DOHH2 (cell line): ENCODE results near the gene B3GNT9.

ENCODE experiments used
- H3F3A ChIP-seq: fragments of 200-600 bp; sonication (generic), shearing (Covaris generic); 2 replicates; pipeline ENCODE4 v1.6.0; 2016; ENCODE audit warnings: antibody characterized with exemption, mild to moderate bottlenecking; ENCODE audit not compliant: control insufficient read depth, insufficient read depth
- H3K27ac ChIP-seq: fragments of 200-600 bp; sonication (generic); 2 replicates; pipeline ENCODE4 v1.5.1; 2014; ENCODE audit warnings: low read depth, mild to moderate bottlenecking, low read length, moderate library complexity
- H3K27me3 ChIP-seq: fragments of 200-600 bp; sonication (generic); 2 replicates; pipeline ENCODE4 v1.6.1; 2014; ENCODE audit warnings: mild to moderate bottlenecking, low read length, mixed read lengths; ENCODE audit not compliant: control insufficient read depth
- H3K36me3 ChIP-seq: fragments of 200-600 bp; sonication (generic); 2 replicates; pipeline ENCODE4 v1.6.1; 2014; ENCODE audit warnings: mild to moderate bottlenecking, low read length, moderate library complexity, mixed read lengths; ENCODE audit not compliant: control insufficient read depth
- H3K4me1 ChIP-seq: fragments of 200-600 bp; sonication (generic); 2 replicates; pipeline ENCODE4 v1.6.1; 2014; ENCODE audit warnings: mild to moderate bottlenecking, low read length, mixed read lengths; ENCODE audit not compliant: control insufficient read depth
- H3K4me2 ChIP-seq: fragments of 200-600 bp; sonication (generic); 2 replicates; pipeline ENCODE4 v1.6.0; 2014; ENCODE audit warnings: mild to moderate bottlenecking, low read length, moderate library complexity
- H3K4me3 ChIP-seq: fragments of 200-600 bp; sonication (generic); 2 replicates; pipeline ENCODE4 v1.5.1; 2014; ENCODE audit warnings: mild to moderate bottlenecking, low read length, mixed read lengths
- H3K79me2 ChIP-seq: fragments of 200-600 bp; sonication (generic); 2 replicates; pipeline ENCODE4 v1.6.1; 2014; ENCODE audit warnings: mild to moderate bottlenecking, low read length, mixed read lengths; ENCODE audit not compliant: control insufficient read depth
- H3K9me2 ChIP-seq: fragments of 200-600 bp; sonication (generic); replicated peaks from 2 replicates; pipeline ENCODE4 v1.6.1; 2014; ENCODE audit warnings: mild to moderate bottlenecking, low read length, mixed read lengths; ENCODE audit not compliant: control insufficient read depth
- H3K9me3 ChIP-seq: fragments of 200-600 bp; sonication (generic); 2 replicates; pipeline ENCODE4 v1.6.1; 2014; ENCODE audit warnings: antibody characterized with exemption, low read length, mixed read lengths; ENCODE audit not compliant: control insufficient read depth, insufficient read depth
- H4K20me1 ChIP-seq: fragments of 200-600 bp; sonication (generic); 2 replicates; pipeline ENCODE4 v1.6.0; 2014; ENCODE audit warnings: low read depth, mild to moderate bottlenecking, antibody characterized with exemption, low read length, moderate library complexity; ENCODE audit not compliant: control insufficient read depth, insufficient read depth
- EZH2phosphoT487 ChIP-seq: fragments of 200-600 bp; sonication (generic); IDR thresholded peaks from 2 replicates; pipeline ENCODE4 v1.6.1; 2017; ENCODE audit warnings: borderline replicate concordance, mild to moderate bottlenecking, antibody characterized with exemption, low read length, moderate library complexity, mixed read lengths
- TF ChIP-seq, protein P1 (sequence below): fragments of 200-600 bp; sonication (generic); IDR thresholded peaks from one replicate; pipeline ENCODE4 v1.5.1; 2014; ENCODE audit warnings: antibody characterized with exemption, mild to moderate bottlenecking, low read depth, low read length; ENCODE audit not compliant: poor library complexity, severe bottlenecking

The B3GNT9 gene

DNA sequence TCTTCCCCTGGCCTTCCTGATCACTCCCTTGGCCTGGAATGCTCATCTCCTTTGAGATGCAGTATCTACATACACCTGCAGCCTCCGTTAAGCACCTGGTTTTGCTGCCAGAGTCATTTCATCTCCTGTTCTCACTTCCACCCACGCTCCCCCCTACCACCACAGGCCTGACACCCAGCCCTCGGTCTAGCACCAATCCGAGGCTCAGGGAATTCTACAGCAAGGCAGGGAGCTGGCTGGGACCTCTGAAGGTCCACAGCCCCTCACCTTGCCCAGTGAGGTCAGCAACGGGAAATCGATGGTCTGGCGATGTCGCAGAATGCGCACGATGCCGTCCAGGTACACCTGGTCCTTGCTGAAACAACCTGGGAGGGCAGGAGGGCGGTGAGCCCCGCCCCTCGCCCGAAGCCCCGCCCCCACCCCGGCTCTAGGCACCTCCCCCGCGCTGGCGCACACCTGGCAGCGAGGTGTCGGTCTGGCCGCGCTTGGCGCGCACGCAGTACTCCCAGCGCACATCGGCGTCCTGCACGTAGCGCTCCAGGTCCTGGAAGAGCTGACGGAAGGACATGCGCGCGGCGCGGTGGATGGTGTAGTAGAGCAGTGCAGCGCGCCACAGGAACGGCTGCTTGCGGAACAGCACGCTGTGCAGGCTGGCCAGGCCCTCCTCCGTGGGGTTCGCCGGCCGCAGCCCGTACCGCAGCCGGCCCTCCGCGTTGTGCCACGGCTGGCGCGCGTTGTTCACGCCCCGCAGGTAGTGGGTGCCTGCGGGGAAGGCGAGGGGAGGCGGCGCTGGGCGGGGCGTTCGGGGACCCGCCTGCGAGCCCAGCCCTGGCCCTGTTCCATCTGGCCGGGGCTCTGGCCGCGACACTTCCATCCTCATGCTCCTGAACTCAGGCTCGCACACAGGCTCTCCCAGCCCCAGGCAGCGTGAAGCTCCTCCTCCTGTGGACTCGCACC, 27.2 kb upstream of the B3GNT9 start:
- Histone ChIP-seq H3K4me2 (peak overlapping the region; percentile 69), H3K79me2 (0 out of 2 replicates have a peak, but pooled peaks cover 5% of the 10 kb centered on the region), H3K4me3 (peak overlapping the region; percentile 67), H4K20me1 (peaks cover 7% of the 10 kb centered on the region; the same call in 1 of the 2 replicates), H3K9me3 (no peaks in the 10 kb centered on the region), H3K4me1 (peaks cover 33% of the 10 kb centered on the region), H3K9me2 (no peaks in the 10 kb centered on the region), H3K36me3 (no peaks in the 10 kb centered on the region), H3F3A (no peaks in the 10 kb centered on the region; the same call in 1 of the 2 replicates), H3K27ac (no peak overlapping the region), H3K27me3 (peaks cover 42% of the 10 kb centered on the region)
- TF ChIP-seq, protein P1, sequence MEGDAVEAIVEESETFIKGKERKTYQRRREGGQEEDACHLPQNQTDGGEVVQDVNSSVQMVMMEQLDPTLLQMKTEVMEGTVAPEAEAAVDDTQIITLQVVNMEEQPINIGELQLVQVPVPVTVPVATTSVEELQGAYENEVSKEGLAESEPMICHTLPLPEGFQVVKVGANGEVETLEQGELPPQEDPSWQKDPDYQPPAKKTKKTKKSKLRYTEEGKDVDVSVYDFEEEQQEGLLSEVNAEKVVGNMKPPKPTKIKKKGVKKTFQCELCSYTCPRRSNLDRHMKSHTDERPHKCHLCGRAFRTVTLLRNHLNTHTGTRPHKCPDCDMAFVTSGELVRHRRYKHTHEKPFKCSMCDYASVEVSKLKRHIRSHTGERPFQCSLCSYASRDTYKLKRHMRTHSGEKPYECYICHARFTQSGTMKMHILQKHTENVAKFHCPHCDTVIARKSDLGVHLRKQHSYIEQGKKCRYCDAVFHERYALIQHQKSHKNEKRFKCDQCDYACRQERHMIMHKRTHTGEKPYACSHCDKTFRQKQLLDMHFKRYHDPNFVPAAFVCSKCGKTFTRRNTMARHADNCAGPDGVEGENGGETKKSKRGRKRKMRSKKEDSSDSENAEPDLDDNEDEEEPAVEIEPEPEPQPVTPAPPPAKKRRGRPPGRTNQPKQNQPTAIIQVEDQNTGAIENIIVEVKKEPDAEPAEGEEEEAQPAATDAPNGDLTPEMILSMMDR: no peak
- TF ChIP-seq EZH2phosphoT487: no peak

DNA sequence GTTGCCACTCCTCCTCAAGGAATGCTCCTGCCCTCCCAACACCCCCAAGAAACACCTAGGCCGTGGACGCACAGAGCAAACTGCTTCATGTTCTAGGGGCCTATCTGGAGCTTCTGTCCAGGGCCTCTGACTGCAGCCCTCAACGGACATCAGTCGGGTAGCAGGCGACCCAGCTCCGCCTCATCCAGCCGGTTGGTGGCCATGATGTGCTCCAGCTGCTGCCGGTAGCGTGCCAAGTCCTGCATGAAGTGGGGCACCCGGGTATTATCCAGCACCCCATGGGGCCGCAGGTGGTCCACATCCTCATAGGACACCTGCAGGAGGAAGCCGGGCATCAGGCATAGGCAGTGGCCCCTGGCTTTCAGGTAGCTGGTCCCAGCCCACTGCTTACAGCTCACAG, 25.9 kb upstream of the B3GNT9 start:
- H3K4me3 ChIP-seq: no peak overlapping the region
- 0 out of 2 replicates have a peak, but pooled peaks cover 4% of the 10 kb centered on the region for H4K20me1 ChIP-seq
- no peak overlapping the region for H3K4me2 ChIP-seq
- no peaks in the 10 kb centered on the region for H3K36me3 ChIP-seq
- H3K9me2 ChIP-seq: no peaks in the 10 kb centered on the region
- no peak overlapping the region for H3K27ac ChIP-seq
- H3K79me2 ChIP-seq: no peaks in the 10 kb centered on the region
- H3K9me3 ChIP-seq: no peaks in the 10 kb centered on the region
- TF ChIP-seq, protein P1: no peak
- no peak for TF ChIP-seq EZH2phosphoT487
- H3K4me1 ChIP-seq: peaks cover 24% of the 10 kb centered on the region
- peaks cover 47% of the 10 kb centered on the region for H3K27me3 ChIP-seq
- no peaks in the 10 kb centered on the region; the same call in 1 of the 2 replicates for H3F3A ChIP-seq

DNA sequence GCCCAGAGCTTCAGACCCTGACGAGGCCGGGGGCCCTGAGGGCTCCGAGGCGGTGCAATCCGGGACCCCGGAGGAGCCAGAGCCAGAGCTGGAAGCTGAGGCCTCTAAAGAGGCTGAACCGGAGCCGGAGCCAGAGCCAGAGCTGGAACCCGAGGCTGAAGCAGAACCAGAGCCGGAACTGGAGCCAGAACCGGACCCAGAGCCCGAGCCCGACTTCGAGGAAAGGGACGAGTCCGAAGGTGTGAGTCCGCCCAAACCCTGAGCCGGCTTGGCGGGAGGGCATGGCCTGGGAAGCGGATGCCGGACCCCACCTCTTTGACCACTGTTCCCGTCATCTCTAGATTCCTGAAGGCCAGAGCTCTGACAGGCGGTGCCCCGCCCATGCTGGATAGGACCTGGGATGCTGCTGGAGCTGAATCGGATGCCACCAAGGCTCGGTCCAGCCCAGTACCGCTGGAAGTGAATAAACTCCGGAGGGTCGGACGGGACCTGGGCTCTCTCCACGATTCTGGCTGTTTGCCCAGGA, 24.0 kb upstream of the B3GNT9 start:
- H3K9me3 ChIP-seq: no peaks in the 10 kb centered on the region
- peak overlapping the region; percentile 67 for H3K4me3 ChIP-seq
- H3K27me3 ChIP-seq: peaks cover 64% of the 10 kb centered on the region
- H3K27ac ChIP-seq: no peak overlapping the region
- no peaks in the 10 kb centered on the region for H3K36me3 ChIP-seq
- no peaks in the 10 kb centered on the region for H3K79me2 ChIP-seq
- H3K9me2 ChIP-seq: no peaks in the 10 kb centered on the region
- H3K4me1 ChIP-seq: peaks cover 34% of the 10 kb centered on the region
- H4K20me1 ChIP-seq: 0 out of 2 replicates have a peak, but pooled peaks cover 4% of the 10 kb centered on the region
- H3K4me2 ChIP-seq: peak overlapping the region; percentile 89
- no peaks in the 10 kb centered on the region; the same call in 1 of the 2 replicates for H3F3A ChIP-seq
- TF ChIP-seq, protein P1: no peak
- TF ChIP-seq EZH2phosphoT487: no peak
